Karpas-422 (cell line): ENCODE data around the gene STOX2. TPM values are rescaled to one million over a fixed set of nuclear protein-coding genes. Genes with fewer than 3 reads are reported as not detected.

Experiments used
- DNase-seq: peaks from one replicate; pipeline ENCODE4 v3.0.0-alpha.2; 2015
- H2AFZ ChIP-seq: fragments of 200-600 bp; sonication (generic); 2 replicates; pipeline ENCODE4 v1.6.1; 2014; ENCODE audit warnings: antibody characterized with exemption, low read length, mixed read lengths
- H3K27ac ChIP-seq: fragments of 200-600 bp; sonication (generic); 2 replicates; pipeline ENCODE4 v1.5.1; 2014; ENCODE audit warnings: mild to moderate bottlenecking, low read length, moderate library complexity
- H3K27me3 ChIP-seq: fragments of 200-600 bp; sonication (generic); 2 replicates; pipeline ENCODE4 v1.6.1; 2014; ENCODE audit warnings: low read length, mixed read lengths
- H3K36me3 ChIP-seq: fragments of 200-600 bp; sonication (generic); 2 replicates; pipeline ENCODE4 v1.6.1; 2014; ENCODE audit warnings: low read length, mixed read lengths; ENCODE audit not compliant: insufficient read depth
- H3K4me1 ChIP-seq: fragments of 200-600 bp; sonication (generic); 2 replicates; pipeline ENCODE4 v1.6.1; 2014; ENCODE audit warnings: mild to moderate bottlenecking, low read length, mixed read lengths
- H3K4me2 ChIP-seq: fragments of 200-600 bp; sonication (generic); 2 replicates; pipeline ENCODE4 v1.6.1; 2014; ENCODE audit warnings: low read length, low read depth, mild to moderate bottlenecking; ENCODE audit not compliant: poor library complexity, severe bottlenecking
- H3K4me3 ChIP-seq: fragments of 200-600 bp; sonication (generic); 2 replicates; pipeline ENCODE4 v1.5.1; 2014; ENCODE audit warnings: mild to moderate bottlenecking, antibody characterized with exemption, low read length, mixed read lengths
- H3K79me2 ChIP-seq: fragments of 200-600 bp; sonication (generic); 2 replicates; pipeline ENCODE4 v1.6.1; 2014; ENCODE audit warnings: mild to moderate bottlenecking, low read length, mixed read lengths
- H3K9ac ChIP-seq: fragments of 200-600 bp; sonication (generic); 2 replicates; pipeline ENCODE4 v1.6.0; 2014; ENCODE audit warnings: low read length
- H3K9me2 ChIP-seq: fragments of 200-600 bp; sonication (generic), shearing (Covaris generic); replicated peaks from 2 replicates; pipeline ENCODE4 v1.6.0; 2014; ENCODE audit warnings: mild to moderate bottlenecking, low read length, moderate library complexity; ENCODE audit not compliant: insufficient read depth
- H3K9me3 ChIP-seq: fragments of 300-700, 200-600 bp; sonication (generic); 2 replicates; pipeline ENCODE4 v1.6.1; 2014; ENCODE audit warnings: low read length, mixed read lengths
- H4K20me1 ChIP-seq: fragments of 200-600 bp; sonication (generic); 2 replicates; pipeline ENCODE4 v1.6.1; 2014; ENCODE audit warnings: mild to moderate bottlenecking, antibody characterized with exemption, low read length, low read depth; ENCODE audit not compliant: insufficient read depth
- total RNA-seq: library from RNA; depleted of rRNA; stranded (reverse); fragments of >200 nt; shearing (Covaris generic); gene quantifications from 2 replicates; pipeline ENCODE4 v1.2.3, GENCODE V29; 2014; ENCODE audit warnings: low replicate concordance

The STOX2 gene
- total RNA-seq, 1 experiment from 2014 or later, result not detected

GRCh38 chr4:183960046-183960420 is 54.9 kb downstream of the STOX2 start:
- Histone ChIP-seq H3K4me2 (no peak overlapping the region), H3K4me3 (no peak overlapping the region), H3K27me3 (no peaks in the 10 kb centered on the region), H3K9ac (no peak overlapping the region), H4K20me1 (no peaks in the 10 kb centered on the region), H3K9me2 (no peaks in the 10 kb centered on the region), H3K79me2 (no peaks in the 10 kb centered on the region), H3K27ac (no peak overlapping the region), H3K9me3 (no peaks in the 10 kb centered on the region), H3K4me1 (no peaks in the 10 kb centered on the region), H3K36me3 (no peaks in the 10 kb centered on the region), H2AFZ (no peak overlapping the region)
- DNase-seq, result no peak

- no peak overlapping the region for H3K27ac ChIP-seq
- no peaks in the 10 kb centered on the region for H3K4me1 ChIP-seq
- no peaks in the 10 kb centered on the region for H3K36me3 ChIP-seq
- no peaks in the 10 kb centered on the region for H3K9me2 ChIP-seq
- no peaks in the 10 kb centered on the region for H3K79me2 ChIP-seq
- H3K27me3 ChIP-seq, result no peaks in the 10 kb centered on the region
- DNase-seq, result no peak
- no peak overlapping the region for H2AFZ ChIP-seq
- H3K4me3 ChIP-seq, result no peak overlapping the region
- H3K4me2 ChIP-seq, result no peak overlapping the region
- H3K9ac ChIP-seq, result no peak overlapping the region
- H3K9me3 ChIP-seq, result no peaks in the 10 kb centered on the region
- H4K20me1 ChIP-seq, result no peaks in the 10 kb centered on the region
These were observed 55.9 kb downstream of the STOX2 start for GRCh38 chr4:183960962-183961541.

- H3K9me3 ChIP-seq, result no peaks in the 10 kb centered on the region
- H4K20me1 ChIP-seq, result no peaks in the 10 kb centered on the region
- H3K4me3 ChIP-seq, result no peak overlapping the region
- H2AFZ ChIP-seq, result no peak overlapping the region
- no peak overlapping the region for H3K4me2 ChIP-seq
- no peaks in the 10 kb centered on the region for H3K79me2 ChIP-seq
- no peaks in the 10 kb centered on the region for H3K9me2 ChIP-seq
- no peak overlapping the region for H3K9ac ChIP-seq
- no peaks in the 10 kb centered on the region for H3K4me1 ChIP-seq
- no peaks in the 10 kb centered on the region for H3K36me3 ChIP-seq
- no peaks in the 10 kb centered on the region for H3K27me3 ChIP-seq
- no peak for DNase-seq
- H3K27ac ChIP-seq, result no peak overlapping the region
These were observed 56.7 kb downstream of the STOX2 start for GRCh38 chr4:183961795-183962194.

- H3K27me3 ChIP-seq, result no peaks in the 10 kb centered on the region
- H3K27ac ChIP-seq, result no peak overlapping the region
- no peak overlapping the region for H3K9ac ChIP-seq
- no peak overlapping the region for H3K4me2 ChIP-seq
- no peaks in the 10 kb centered on the region for H3K9me2 ChIP-seq
- no peaks in the 10 kb centered on the region for H4K20me1 ChIP-seq
- no peaks in the 10 kb centered on the region for H3K9me3 ChIP-seq
- no peaks in the 10 kb centered on the region for H3K36me3 ChIP-seq
- no peaks in the 10 kb centered on the region for H3K79me2 ChIP-seq
- no peaks in the 10 kb centered on the region for H3K4me1 ChIP-seq
- H3K4me3 ChIP-seq, result no peak overlapping the region
- no peak overlapping the region for H2AFZ ChIP-seq
- no peak for DNase-seq
These were observed 57.3 kb downstream of the STOX2 start for GRCh38 chr4:183962419-183962818.

GRCh38 chr4:183966371-183966770 is 61.3 kb downstream of the STOX2 start:
- Histone ChIP-seq H3K36me3 (no peaks in the 10 kb centered on the region), H3K9ac (no peak overlapping the region), H3K4me2 (no peak overlapping the region), H3K4me1 (no peaks in the 10 kb centered on the region), H3K27me3 (no peaks in the 10 kb centered on the region), H3K4me3 (no peak overlapping the region), H3K9me3 (no peaks in the 10 kb centered on the region), H4K20me1 (no peaks in the 10 kb centered on the region), H3K79me2 (no peaks in the 10 kb centered on the region), H2AFZ (no peak overlapping the region), H3K27ac (no peak overlapping the region), H3K9me2 (no peaks in the 10 kb centered on the region)
- no peak for DNase-seq

GRCh38 chr4:183967266-183967665 is 62.2 kb downstream of the STOX2 start:
- H3K79me2 ChIP-seq, result no peaks in the 10 kb centered on the region
- H4K20me1 ChIP-seq, result no peaks in the 10 kb centered on the region
- H3K4me1 ChIP-seq, result no peaks in the 10 kb centered on the region
- DNase-seq, result no peak
- H2AFZ ChIP-seq, result no peak overlapping the region
- H3K27me3 ChIP-seq, result no peaks in the 10 kb centered on the region
- H3K9me2 ChIP-seq, result no peaks in the 10 kb centered on the region
- H3K9ac ChIP-seq, result no peak overlapping the region
- no peak overlapping the region for H3K27ac ChIP-seq
- no peaks in the 10 kb centered on the region for H3K9me3 ChIP-seq
- no peaks in the 10 kb centered on the region for H3K36me3 ChIP-seq
- no peak overlapping the region for H3K4me3 ChIP-seq
- H3K4me2 ChIP-seq, result no peak overlapping the region

GRCh38 chr4:183968502-183968901 is 63.4 kb downstream of the STOX2 start:
- no peaks in the 10 kb centered on the region for H3K36me3 ChIP-seq
- no peaks in the 10 kb centered on the region for H3K27me3 ChIP-seq
- no peaks in the 10 kb centered on the region for H3K9me3 ChIP-seq
- no peak overlapping the region for H3K4me3 ChIP-seq
- no peak overlapping the region for H3K4me2 ChIP-seq
- H2AFZ ChIP-seq, result no peak overlapping the region
- no peak overlapping the region for H3K27ac ChIP-seq
- H3K9me2 ChIP-seq, result no peaks in the 10 kb centered on the region
- H3K4me1 ChIP-seq, result no peaks in the 10 kb centered on the region
- H3K79me2 ChIP-seq, result no peaks in the 10 kb centered on the region
- H4K20me1 ChIP-seq, result no peaks in the 10 kb centered on the region
- no peak for DNase-seq
- no peak overlapping the region for H3K9ac ChIP-seq

- Histone ChIP-seq H3K9me2 (no peaks in the 10 kb centered on the region), H3K4me2 (no peak overlapping the region), H4K20me1 (no peaks in the 10 kb centered on the region)
These were observed 63.8 kb downstream of the STOX2 start for GRCh38 chr4:183968931-183969330.

GRCh38 chr4:183969596-183969995 is 64.5 kb downstream of the STOX2 start:
- H3K4me2 ChIP-seq, result no peak overlapping the region
- no peaks in the 10 kb centered on the region for H3K9me3 ChIP-seq
- H3K27me3 ChIP-seq, result no peaks in the 10 kb centered on the region
- no peaks in the 10 kb centered on the region for H3K36me3 ChIP-seq
- no peak for DNase-seq
- no peaks in the 10 kb centered on the region for H3K4me1 ChIP-seq
- no peak overlapping the region for H2AFZ ChIP-seq
- H3K9ac ChIP-seq, result no peak overlapping the region
- no peak overlapping the region for H3K4me3 ChIP-seq
- H4K20me1 ChIP-seq, result no peaks in the 10 kb centered on the region
- H3K79me2 ChIP-seq, result no peaks in the 10 kb centered on the region
- no peak overlapping the region for H3K27ac ChIP-seq
- H3K9me2 ChIP-seq, result no peaks in the 10 kb centered on the region

More at GRCh38 chr4:183968931-183969330, 63.8 kb downstream of the STOX2 start:
- H2AFZ ChIP-seq, result no peak overlapping the region
- no peaks in the 10 kb centered on the region for H3K36me3 ChIP-seq
- H3K27ac ChIP-seq, result no peak overlapping the region
- no peaks in the 10 kb centered on the region for H3K27me3 ChIP-seq
- no peaks in the 10 kb centered on the region for H3K4me1 ChIP-seq
- H3K79me2 ChIP-seq, result no peaks in the 10 kb centered on the region
- no peak overlapping the region for H3K9ac ChIP-seq
- no peaks in the 10 kb centered on the region for H3K9me3 ChIP-seq
- DNase-seq, result no peak
- no peak overlapping the region for H3K4me3 ChIP-seq
